K562 (cell line): ENCODE measurements around the gene PRM2. TPM values are rescaled to one million over a fixed set of nuclear protein-coding genes. Genes with fewer than 3 reads are reported as not detected.

Experiments
- ARID2 ChIP-seq: fragments of 450-650 bp; IDR thresholded peaks from 2 replicates; pipeline ENCODE4 v1.6.1; 2017; ENCODE audit warnings: antibody characterized with exemption, mild to moderate bottlenecking
- CTBP1 ChIP-seq: fragments of 450-650 bp; IDR thresholded peaks from 2 replicates; pipeline ENCODE4 v1.6.1; 2016; ENCODE audit warnings: borderline replicate concordance
- HDAC1 ChIP-seq, 2 experiments: fragments of 450-650 bp; IDR thresholded peaks; 2 replicates each; pipeline ENCODE4 v1.6.1; 2016 to 2017; ENCODE audit warnings: inconsistent platforms in 1 of 2, mild to moderate bottlenecking in 1 of 2, moderate library complexity in 1 of 2
- RBFOX2 ChIP-seq: fragments of 200-400 bp; formaldehyde crosslinking; IDR thresholded peaks from 2 replicates; pipeline ENCODE4 v1.6.1; 2017; ENCODE audit warnings: low read depth, mild to moderate bottlenecking, low read length, moderate library complexity
- ZEB2 ChIP-seq: fragments of 450-650 bp; IDR thresholded peaks from 2 replicates; pipeline ENCODE4 v1.6.1; 2016
- polyA plus RNA-seq, 8 experiments: library from polyadenylated mRNA; depleted of rRNA in 4 of 8; stranded (reverse) in 5 of 8; unstranded in 3 of 8; fragments of >200 nt; fragmentation: Nextera tagmentation in 2 of 8; fragmentation: Illumina TruSeq in 1 of 8; extraction: Ambion mirVana in 2 of 8; extraction: Trizol in 1 of 8; gene quantifications; 2 replicates each; pipeline versions ENCODE4 v1.2.1 to v1.2.3, GENCODE V29; 2011 to 2014; ENCODE audit warnings: inconsistent platforms in 1 of 8, missing spikeins in 1 of 8
- total RNA-seq, 7 experiments: library from RNA; depleted of rRNA in 6 of 7; stranded (reverse); fragments of >200 nt in 6 of 7; fragmentation: Illumina TruSeq in 2 of 7; extraction: Trizol in 2 of 7; gene quantifications; 2 replicates each; pipeline versions ENCODE4 v1.2.1 to v1.2.3, GENCODE V29; 2011 to 2021; ENCODE audit warnings: low replicate concordance in 1 of 7
- TF ChIP-seq, protein P1 (sequence below): sonication (generic); formaldehyde crosslinking; IDR thresholded peaks from 2 replicates; pipeline ENCODE4 v1.5.0; 2020; ENCODE audit warnings: missing genetic modification reagents
- TF ChIP-seq, protein P2 (sequence below): sonication (generic); formaldehyde crosslinking; IDR thresholded peaks from 2 replicates; pipeline ENCODE4 v1.8.0; 2023; ENCODE audit warnings: mild to moderate bottlenecking, missing genetic modification reagents
- TF ChIP-seq, protein P3 (sequence below): sonication (generic); formaldehyde crosslinking; IDR thresholded peaks from 2 replicates; pipeline ENCODE4 v1.8.0; 2022; ENCODE audit warnings: mild to moderate bottlenecking, missing genetic modification reagents

The PRM2 gene
- total and polyA plus RNA-seq, 9 of the 15 experiments (the other 6 are each of a cell fraction or from before 2014, with no cell fraction given), result not detected

DNA sequence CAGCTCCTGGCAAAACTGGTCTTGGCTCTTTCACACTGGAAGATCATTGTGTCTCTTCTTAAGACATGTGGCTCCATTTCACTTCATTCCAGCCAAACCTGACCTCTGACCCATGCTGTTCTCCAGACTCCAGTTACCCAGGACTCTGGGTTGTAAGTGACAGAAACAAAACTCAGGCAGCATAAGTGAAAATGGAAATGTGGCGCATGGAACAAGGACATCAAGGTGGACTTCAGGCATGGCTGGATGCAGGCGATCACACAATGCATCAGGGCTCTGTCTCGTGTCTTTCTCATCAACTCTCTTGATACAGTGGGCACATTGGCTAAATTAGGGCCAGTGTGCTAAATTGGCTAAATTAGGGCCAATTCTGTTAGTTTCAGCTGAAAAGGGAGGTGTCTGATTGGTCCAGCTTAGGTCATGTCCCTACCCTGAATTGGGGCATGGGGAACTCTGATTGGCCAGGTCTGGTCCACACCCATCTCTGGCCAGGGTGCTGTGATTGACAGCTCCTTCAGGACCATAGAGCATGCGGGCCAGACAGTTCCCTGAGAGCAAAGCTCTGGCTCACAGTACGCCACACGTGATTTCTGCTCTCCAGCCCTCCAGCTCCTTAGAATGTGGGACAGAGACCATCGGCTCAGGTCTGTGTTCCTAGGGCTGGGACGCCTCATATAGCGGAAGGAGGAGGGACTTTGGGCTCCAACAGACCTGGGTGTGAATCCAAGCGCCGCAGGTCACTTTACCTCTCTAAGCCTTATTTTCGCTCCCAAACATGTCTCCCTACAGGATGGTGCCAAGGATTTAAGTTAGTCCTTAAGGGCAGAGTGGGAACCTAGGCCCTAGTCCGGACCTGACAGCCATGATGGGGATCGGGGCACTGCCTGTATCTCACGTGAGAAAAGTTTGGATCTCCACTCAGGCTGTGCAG, 37.7 kb downstream of the PRM2 start (continued):
- TF ChIP-seq RBFOX2 (peak; percentile 45; the same call in 1 of the 2 replicates), CTBP1 (peak; percentile 64), HDAC1 (IDR thresholded peaks at IDR 0.05) (peak in 1 of 2 experiments; percentile 48; a peak in 1 of 4 replicates), ARID2 (no peak), ZEB2 (peak; percentile 38; the same call in 1 of the 2 replicates)
- TF ChIP-seq, protein P1, sequence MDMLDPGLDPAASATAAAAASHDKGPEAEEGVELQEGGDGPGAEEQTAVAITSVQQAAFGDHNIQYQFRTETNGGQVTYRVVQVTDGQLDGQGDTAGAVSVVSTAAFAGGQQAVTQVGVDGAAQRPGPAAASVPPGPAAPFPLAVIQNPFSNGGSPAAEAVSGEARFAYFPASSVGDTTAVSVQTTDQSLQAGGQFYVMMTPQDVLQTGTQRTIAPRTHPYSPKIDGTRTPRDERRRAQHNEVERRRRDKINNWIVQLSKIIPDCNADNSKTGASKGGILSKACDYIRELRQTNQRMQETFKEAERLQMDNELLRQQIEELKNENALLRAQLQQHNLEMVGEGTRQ (CRISPR knock-in tag), result peak; percentile 87
- TF ChIP-seq, protein P2, sequence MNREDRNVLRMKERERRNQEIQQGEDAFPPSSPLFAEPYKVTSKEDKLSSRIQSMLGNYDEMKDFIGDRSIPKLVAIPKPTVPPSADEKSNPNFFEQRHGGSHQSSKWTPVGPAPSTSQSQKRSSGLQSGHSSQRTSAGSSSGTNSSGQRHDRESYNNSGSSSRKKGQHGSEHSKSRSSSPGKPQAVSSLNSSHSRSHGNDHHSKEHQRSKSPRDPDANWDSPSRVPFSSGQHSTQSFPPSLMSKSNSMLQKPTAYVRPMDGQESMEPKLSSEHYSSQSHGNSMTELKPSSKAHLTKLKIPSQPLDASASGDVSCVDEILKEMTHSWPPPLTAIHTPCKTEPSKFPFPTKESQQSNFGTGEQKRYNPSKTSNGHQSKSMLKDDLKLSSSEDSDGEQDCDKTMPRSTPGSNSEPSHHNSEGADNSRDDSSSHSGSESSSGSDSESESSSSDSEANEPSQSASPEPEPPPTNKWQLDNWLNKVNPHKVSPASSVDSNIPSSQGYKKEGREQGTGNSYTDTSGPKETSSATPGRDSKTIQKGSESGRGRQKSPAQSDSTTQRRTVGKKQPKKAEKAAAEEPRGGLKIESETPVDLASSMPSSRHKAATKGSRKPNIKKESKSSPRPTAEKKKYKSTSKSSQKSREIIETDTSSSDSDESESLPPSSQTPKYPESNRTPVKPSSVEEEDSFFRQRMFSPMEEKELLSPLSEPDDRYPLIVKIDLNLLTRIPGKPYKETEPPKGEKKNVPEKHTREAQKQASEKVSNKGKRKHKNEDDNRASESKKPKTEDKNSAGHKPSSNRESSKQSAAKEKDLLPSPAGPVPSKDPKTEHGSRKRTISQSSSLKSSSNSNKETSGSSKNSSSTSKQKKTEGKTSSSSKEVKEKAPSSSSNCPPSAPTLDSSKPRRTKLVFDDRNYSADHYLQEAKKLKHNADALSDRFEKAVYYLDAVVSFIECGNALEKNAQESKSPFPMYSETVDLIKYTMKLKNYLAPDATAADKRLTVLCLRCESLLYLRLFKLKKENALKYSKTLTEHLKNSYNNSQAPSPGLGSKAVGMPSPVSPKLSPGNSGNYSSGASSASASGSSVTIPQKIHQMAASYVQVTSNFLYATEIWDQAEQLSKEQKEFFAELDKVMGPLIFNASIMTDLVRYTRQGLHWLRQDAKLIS (CRISPR knock-in tag), result 0 out of 2 replicates have a peak, but pooled peaks have one; percentile 44
- TF ChIP-seq, protein P3, sequence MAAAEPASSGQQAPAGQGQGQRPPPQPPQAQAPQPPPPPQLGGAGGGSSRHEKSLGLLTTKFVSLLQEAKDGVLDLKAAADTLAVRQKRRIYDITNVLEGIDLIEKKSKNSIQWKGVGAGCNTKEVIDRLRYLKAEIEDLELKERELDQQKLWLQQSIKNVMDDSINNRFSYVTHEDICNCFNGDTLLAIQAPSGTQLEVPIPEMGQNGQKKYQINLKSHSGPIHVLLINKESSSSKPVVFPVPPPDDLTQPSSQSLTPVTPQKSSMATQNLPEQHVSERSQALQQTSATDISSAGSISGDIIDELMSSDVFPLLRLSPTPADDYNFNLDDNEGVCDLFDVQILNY, result 0 out of 2 replicates have a peak, but pooled peaks have one; percentile 45
